GM18870 (cell line): Measurements from ENCODE around the gene DACT1.

ENCODE experiments used
- ATAC-seq: cut with Tn5 transposase; IDR thresholded peaks from one replicate; pipeline ENCODE4 v1.9.1; 2021; ENCODE audit warnings: moderate library complexity; ENCODE audit not compliant: unreplicated experiment

Gene DACT1

GRCh38 chr14:58635091-58635830 lies 2.5 kb upstream of the DACT1 start:
- ATAC-seq = no peak

- no peak for ATAC-seq
Observed at GRCh38 chr14:58636129-58636528, 1.6 kb upstream of the DACT1 start.

GRCh38 chr14:58637040-58637390 lies 747 bp upstream of the DACT1 start:
- ATAC-seq = no peak

- ATAC-seq = no peak
Observed at GRCh38 chr14:58638231-58639197, 752 bp downstream of the DACT1 start.

- no peak for ATAC-seq
Observed at GRCh38 chr14:58639198-58639565, 1.4 kb downstream of the DACT1 start.

GRCh38 chr14:58639842-58640484 lies 2.2 kb downstream of the DACT1 start:
- ATAC-seq = no peak

GRCh38 chr14:58640959-58641358 lies 3.2 kb downstream of the DACT1 start:
- no peak for ATAC-seq

- no peak for ATAC-seq
Observed at GRCh38 chr14:58641509-58641908, 3.7 kb downstream of the DACT1 start.

- ATAC-seq = no peak
Observed at GRCh38 chr14:58643366-58643765, 5.6 kb downstream of the DACT1 start.

- ATAC-seq = no peak
Observed at GRCh38 chr14:58645641-58646040, 7.9 kb downstream of the DACT1 start.

GRCh38 chr14:58646479-58646878 lies 8.7 kb downstream of the DACT1 start:
- no peak for ATAC-seq

GRCh38 chr14:58647777-58648176 lies 10.0 kb downstream of the DACT1 start:
- ATAC-seq = no peak

GRCh38 chr14:58650857-58651256 lies 13.1 kb downstream of the DACT1 start:
- no peak for ATAC-seq

GRCh38 chr14:58656671-58657411 lies 19.1 kb downstream of the DACT1 start:
- ATAC-seq = no peak

GRCh38 chr14:58659061-58659460 lies 21.3 kb downstream of the DACT1 start:
- ATAC-seq = no peak

GRCh38 chr14:58659846-58660245 lies 22.1 kb downstream of the DACT1 start:
- no peak for ATAC-seq

- no peak for ATAC-seq
Observed at GRCh38 chr14:58660407-58660806, 22.6 kb downstream of the DACT1 start.

- no peak for ATAC-seq
Observed at GRCh38 chr14:58662018-58662417, 24.3 kb downstream of the DACT1 start.

GRCh38 chr14:58662759-58663158 lies 25.0 kb downstream of the DACT1 start:
- no peak for ATAC-seq

GRCh38 chr14:58663494-58664111 lies 25.8 kb downstream of the DACT1 start:
- ATAC-seq = no peak
